GM12873 (cell line): Measurements from ENCODE around the gene SPNS2.

ENCODE experiments used
- CTCF ChIP-seq: IDR thresholded peaks from 2 replicates; pipeline ENCODE4 v1.5.1; 2012; ENCODE audit warnings: low read depth, mild to moderate bottlenecking, moderate library complexity, low read length, control low read depth; ENCODE audit not compliant: insufficient read depth; ENCODE audit errors: missing control alignments

SPNS2 gene, protein sequence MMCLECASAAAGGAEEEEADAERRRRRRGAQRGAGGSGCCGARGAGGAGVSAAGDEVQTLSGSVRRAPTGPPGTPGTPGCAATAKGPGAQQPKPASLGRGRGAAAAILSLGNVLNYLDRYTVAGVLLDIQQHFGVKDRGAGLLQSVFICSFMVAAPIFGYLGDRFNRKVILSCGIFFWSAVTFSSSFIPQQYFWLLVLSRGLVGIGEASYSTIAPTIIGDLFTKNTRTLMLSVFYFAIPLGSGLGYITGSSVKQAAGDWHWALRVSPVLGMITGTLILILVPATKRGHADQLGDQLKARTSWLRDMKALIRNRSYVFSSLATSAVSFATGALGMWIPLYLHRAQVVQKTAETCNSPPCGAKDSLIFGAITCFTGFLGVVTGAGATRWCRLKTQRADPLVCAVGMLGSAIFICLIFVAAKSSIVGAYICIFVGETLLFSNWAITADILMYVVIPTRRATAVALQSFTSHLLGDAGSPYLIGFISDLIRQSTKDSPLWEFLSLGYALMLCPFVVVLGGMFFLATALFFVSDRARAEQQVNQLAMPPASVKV

GRCh38 chr17:4498461-4499397 lies at the start of gene SPNS2:
SPNS2 (plus strand) TSS chr17:4498881; CDS start chr17:4499048, 167 bp downstream.
- no peak for TF ChIP-seq CTCF

DNA sequence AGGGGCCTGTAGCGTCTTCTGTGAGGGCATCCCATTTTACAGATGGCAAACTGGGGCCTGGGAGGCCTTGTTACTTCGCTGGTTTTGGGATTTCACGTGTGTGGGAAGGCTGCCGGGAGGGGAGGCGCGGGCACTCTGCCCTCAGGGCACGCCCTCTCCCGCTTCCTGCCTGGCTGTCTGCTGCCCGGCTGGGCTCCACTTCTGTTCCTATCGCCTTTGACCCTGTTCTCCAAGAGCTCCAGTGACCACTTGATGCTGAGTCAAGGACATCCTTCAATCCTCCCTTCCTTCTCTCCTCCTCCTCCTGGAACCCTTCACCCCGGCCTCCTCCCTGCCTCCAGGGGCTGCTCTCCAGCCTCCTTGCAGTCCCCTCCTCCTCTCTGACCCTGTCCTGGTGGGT lies 48.9 kb upstream of the SPNS2 start:
- no peak for TF ChIP-seq CTCF

DNA sequence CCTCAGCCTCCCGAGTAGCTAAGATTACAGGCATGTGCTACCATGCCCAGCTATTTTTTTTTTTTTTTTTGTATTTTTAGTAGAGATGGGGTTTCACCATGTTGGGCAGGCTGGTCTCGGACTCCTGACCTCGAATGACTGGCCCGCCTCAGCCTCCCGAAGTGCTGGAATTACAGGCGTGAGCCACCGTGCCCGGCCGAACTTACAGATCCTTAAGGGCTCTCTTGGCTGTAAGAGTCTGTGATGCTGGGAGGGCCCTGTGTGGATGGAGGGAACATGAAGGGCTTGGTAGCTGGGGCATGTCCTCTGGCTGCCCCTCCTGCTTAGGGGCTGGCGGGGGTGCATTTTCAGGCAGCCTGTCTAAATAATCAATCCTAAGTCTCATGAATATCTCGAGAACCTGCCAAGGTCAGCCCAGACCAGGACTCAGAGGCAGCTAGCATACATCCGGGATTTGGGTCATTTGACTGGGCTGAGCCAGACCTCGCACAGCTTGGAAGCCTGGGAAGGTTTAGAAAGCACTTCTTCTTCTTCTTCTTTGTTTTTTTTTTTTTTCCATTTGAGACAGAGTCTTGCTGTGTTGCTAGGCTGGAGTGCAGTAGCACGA lies 47.9 kb upstream of the SPNS2 start:
- TF ChIP-seq CTCF, result no peak

DNA sequence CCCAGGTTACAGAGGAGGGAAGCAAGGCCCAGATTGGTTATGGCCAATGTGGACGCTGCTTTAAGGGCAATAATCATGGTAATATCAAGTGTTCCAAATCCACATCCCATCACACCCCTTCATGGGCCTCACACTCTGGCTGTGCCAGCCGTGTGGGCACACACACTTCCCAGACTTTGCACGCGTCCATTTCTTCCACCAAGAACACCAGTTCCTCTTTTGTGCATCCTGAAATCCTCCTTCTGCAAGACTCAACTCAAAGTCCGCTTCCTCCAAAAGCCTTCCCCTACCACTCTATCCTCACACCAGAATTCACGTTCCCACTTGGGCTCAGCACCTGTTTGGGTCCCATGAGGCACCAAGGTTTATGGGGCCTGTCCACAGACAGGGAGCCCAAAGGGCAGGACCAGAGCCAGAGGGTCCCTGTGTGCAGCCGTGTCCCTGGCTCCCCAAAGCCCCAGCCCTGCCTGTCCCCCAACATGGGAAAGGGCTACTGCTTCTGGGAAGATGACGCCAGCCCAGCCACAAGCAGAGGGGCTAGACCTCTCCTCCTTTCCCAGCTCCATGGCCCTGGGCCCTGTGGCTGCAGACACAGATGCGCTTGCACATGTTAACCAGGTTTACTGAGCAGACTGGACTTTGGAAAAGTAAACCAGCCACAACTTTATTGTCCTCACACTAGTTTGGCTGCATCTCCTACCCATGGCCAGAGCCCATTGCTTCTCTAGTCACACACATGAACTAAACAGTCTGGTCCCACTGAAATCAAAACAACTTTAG lies 44.7 kb upstream of the SPNS2 start:
- no peak for TF ChIP-seq CTCF

DNA sequence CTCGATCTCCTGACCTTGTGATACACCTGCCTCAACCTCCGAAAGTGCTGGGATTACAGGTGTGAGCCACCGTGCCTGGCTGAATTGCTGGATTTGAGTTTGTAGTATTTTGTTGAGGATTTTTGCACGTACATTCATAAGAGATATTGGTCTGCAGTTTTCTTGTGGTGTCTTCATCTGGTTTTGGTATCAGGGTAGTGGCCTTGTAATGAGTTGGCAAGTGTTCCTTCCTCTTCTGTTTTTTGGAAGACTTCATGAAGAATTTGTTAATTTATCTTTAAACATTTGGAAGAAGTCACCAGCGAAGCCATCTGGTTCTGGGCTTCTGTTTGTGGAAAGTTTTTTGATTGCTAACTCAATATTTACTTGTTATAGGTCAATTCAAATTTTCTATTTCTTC lies 38.0 kb upstream of the SPNS2 start:
- TF ChIP-seq CTCF, result no peak

- no peak for TF ChIP-seq CTCF
Measured at GRCh38 chr17:4463818-4464476, 34.7 kb upstream of the SPNS2 start.
